Measurements from ENCODE around the gene PRKCA.

- no peak for TF ChIP-seq POLR2A (IDR thresholded peaks at IDR 0.05; ENCODE audit: low read depth, low read length)
- no peak for TF ChIP-seq POLR2AphosphoS5 (IDR thresholded peaks at IDR 0.05; ENCODE audit: low read depth, low read length)
Measured at GRCh38 chr17:66339561-66339960, 37.1 kb downstream of the PRKCA start.
